SKM-1 (cell line): Measurements from ENCODE around the gene UPK1A.

ENCODE experiments used
- DNase-seq: peaks from one replicate; lab custom pipeline; 2025; ENCODE audit not compliant: unreplicated experiment; lab: John Stamatoyannopoulos, UW

Gene UPK1A

DNA sequence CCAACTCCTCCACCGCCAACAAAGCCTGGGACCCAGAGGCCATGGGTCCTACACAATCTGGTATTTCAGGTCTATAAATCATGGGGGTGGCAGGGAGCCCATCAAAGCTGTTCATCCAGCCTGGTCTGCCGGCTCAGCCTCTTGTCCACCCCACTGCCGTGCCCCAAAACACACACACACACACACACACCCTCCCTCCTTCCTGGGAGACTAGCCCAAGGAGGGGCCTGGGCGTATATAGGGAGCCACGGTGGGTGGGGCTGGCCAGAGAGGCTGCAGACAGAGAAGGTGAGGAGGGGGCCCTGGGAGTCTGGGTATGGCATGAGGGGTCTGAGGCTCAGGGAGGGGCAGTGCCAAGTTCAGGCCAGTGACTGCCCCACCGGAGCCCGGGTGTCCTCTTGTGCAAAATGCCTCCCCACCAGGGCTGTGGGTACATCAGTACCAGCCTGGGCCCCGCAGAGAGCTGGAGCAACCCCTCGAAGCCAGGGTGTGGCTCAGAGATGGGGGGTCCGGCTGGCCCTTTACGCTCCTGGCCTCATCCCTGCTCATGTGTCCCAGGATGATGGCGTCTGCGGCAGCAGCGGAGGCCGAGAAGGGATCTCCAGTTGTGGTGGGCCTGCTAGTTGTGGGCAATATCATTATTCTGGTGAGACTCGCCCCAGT is at the start of gene UPK1A:
UPK1A (plus strand) TSS at position 267 of the 663 bp plus-strand sequence; CDS start at position 563, 296 bp downstream.
- no peak for DNase-seq

DNA sequence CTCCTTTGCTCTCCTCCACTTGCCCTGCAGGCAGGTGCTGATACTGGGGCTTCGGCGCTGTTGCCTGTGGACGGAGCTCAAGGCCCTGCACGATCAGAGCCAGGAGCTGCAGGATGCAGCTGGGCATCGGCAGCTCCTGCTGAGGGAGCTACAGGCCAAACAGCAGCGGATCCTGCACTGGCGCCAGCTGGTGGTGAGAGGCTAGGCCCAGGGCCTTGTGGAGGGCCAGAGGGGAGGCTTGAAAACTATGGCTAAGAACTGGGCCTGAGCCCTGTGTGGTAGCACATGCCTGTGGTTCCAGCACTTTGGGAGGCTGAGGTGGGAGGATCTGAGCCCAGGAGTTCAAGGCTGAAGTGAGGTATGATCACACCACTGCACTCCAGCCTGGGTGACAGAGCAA is 47.5 kb upstream of the UPK1A start:
- no peak for DNase-seq

DNA sequence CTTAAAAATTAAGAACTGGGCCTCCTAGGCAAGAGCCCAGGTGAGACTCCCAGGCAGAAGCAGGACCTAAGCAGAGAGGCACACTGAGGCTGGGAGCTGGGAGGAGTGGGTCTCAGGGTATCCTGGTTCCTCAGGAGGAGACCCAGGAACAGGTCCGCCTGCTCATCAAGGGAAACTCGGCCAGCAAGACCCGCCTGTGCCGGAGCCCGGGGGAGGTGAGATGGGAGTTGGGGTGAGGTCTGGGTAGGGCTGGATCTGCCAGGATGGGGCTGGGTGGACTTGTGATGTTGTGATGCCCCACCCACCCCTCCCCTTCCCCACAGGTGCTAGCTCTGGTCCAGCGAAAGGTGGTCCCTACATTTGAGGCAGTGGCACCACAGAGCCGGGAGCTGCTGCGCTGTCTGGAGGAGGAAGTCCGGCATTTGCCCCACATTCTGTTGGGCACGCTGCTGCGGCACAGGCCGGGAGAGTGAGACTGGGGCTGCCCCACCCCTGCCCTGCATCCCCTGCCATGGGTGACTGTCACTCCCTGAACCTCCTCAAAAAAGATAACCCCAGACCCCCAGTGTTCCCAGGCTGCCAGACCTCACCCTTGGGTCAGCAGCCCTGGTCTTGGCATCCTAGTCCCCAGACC is 46.9 kb upstream of the UPK1A start:
- no peak for DNase-seq

DNA sequence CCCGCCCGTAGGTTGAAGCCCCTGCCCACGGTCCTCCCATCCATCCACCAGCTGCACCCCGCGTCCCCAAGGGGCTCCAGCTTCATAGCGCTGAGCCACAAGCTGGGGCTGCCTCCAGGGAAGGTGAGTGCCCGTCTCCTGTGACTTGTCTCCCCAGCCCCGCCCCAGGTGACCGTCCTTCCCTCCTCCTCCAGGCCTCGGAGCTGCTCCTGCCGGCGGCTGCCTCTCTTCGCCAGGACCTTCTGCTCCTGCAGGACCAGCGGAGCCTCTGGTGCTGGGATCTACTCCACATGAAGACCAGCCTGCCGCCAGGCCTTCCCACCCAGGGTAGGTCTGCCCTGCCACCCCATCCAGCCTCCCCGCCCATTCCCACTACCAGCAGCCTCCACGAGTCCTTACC is 46.3 kb upstream of the UPK1A start:
- DNase-seq, result no peak

DNA sequence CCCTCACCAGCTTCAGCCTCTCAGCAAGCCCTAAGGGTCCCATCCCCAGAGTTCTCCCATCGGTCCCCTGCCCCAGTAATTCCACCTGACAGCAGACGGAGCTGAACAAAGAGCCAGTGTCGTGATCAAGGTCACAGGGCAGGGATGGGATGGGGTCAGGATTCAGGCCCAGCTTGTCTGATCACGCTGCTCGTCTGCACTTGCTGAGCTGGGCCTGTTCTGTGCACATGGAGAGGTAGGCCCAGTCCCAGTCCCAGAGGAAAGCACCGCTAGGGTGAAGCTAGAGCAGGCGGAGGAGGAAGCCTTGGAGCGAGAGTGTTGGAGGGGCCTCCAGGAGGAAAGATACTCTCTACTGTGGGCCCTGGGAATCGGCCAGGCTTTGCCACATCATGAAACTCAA is 44.6 kb upstream of the UPK1A start:
- DNase-seq, result no peak

DNA sequence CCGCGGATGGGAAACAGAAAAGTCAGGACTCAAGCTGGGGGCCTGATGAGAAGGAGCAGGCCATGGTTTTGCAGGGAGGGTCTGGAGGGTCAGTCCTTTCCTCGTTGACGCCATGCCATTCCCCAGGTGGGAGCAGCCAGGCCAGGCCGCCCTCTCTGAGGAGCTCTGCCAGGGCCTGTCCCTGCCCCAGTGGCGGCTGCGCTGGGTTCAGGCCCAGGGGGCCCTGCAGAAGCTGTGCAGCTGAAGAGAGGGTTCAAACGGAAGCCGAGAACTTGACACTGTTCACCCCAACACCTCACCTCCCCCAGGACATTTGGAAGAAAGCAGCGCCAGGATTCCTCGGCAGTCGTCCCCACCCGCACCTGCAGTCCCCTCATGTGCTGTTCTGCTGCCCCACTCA is 43.6 kb upstream of the UPK1A start:
- DNase-seq, result no peak

DNA sequence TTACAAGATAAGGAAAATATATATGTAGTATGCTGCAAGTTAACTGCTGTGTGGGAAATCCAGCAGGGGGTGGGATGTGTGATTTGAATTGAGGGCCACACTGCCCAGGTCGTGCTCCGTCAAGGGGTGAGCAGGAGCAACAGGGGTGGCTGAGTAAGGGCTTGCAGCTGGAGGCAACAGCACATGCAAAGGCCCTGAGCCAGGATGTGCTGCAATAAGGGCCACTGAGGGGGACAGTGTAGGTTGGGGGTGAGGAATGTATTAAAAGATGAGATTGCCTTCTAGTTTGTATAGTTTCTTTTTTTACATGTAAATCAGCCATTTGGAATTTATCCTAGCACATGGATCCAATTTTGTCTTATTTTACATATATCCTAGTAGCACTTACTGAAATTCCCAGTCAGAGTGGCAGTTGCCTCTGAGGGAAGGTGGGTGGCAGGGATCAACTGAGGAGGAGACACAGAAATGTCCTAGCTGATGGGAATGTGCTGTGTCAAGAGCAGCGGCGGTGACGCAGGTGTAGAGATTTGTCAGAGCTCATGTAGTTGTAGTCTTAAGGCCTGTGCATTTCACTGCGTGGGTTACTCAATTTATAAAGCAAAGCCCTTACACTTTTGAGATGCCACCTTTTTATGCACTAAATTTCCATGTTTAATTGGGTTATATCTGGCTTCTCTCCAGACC is 42.8 kb upstream of the UPK1A start:
- no peak for DNase-seq

DNA sequence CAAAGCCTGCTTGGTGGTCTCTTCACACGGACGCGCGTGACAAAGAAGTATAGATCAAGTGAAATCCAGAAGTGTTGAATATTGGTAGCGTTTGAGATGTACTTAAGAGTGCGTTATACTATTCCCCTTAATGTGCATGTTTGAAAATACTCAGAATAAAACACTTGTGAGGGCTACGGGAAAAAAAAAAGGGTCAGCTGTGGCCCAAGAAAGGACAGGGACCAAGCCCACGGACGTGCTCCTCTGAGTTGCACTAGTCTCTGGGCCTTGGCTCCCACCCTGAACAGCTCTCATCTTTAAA is 38.1 kb upstream of the UPK1A start:
- DNase-seq, result no peak

DNA sequence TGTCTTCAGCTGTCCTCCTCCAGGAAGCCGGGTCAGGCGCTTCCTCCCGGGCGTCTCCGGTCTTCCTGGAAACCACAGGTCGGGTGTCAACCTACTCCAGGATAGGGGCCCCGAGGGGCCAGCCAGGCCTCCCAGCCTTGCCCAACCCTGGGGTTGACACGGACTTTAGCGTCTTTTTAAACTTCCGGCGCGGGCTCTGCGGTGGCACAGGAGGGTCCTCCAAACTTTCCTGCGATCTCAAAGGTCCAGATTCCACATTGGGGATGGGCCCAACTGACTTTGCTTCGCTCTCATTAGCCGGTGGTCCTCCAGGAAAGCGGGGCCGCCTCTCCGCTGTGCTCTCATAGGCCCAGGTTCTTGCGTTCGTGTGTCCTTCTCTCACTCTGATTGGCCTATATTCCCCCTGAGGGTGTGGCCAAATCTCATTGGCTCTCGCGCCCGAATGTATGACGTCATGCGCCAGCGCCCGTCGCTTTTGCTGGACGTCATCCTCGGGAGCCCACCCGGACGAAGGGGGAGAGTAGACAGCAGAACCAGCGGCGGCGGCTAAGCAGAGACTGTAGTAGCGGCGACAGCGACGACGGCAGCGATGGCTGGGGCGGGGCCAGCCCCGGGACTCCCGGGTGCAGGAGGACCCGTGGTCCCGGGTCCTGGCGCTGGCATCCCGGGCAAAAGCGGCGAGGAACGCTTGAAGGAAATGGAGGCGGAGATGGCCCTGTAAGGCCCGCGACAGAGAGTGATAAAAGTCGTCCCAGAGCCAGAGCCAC is 37.6 kb upstream of the UPK1A start, which contains the start of gene RBM42:
RBM42 (plus strand) TSS at position 472 of the 767 bp plus-strand sequence; CDS start at position 590, 118 bp downstream.
- DNase-seq, result peak; percentile 96

DNA sequence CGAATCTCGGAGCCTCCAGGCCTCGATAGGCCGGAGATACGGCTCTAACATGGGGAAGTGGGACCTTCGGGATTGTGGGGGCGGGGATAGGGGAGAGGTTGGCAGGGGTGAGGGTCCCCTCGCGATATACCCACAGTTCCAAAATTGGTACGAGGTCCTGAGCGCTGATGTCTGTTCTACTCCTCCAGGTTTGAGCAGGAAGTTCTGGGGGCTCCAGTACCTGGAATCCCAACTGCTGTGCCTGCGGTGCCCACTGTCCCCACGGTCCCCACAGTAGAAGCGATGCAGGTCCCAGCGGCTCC is 37.0 kb upstream of the UPK1A start:
- DNase-seq, result no peak

DNA sequence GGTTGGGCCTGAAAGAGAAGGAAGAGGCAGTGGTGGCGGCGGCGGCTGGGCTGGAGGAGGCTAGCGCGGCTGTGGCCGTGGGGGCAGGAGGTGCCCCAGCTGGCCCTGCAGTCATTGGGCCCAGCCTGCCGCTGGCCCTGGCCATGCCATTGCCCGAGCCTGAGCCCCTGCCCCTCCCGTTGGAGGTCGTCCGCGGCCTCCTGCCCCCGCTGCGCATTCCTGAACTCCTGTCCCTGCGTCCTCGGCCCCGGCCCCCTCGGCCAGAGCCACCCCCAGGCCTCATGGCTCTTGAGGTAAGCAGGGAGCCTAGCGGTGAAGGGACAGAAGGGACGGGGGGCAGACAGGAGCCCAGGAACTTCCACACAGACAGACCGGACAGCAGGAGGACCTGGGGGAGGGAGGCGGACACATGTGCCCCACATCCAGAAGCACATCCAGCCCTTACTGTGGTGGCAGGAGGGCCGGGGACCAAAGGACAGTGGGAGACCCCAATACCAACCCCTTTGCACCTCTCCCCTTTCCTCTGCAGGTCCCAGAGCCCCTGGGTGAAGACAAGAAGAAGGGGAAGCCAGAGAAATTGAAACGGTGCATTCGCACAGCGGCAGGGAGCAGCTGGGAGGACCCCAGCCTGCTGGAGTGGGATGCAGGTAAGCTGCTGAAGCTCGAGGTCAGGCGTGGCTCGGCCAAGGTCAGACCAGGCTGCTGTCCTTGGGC is 32.4 kb upstream of the UPK1A start:
- no peak for DNase-seq

DNA sequence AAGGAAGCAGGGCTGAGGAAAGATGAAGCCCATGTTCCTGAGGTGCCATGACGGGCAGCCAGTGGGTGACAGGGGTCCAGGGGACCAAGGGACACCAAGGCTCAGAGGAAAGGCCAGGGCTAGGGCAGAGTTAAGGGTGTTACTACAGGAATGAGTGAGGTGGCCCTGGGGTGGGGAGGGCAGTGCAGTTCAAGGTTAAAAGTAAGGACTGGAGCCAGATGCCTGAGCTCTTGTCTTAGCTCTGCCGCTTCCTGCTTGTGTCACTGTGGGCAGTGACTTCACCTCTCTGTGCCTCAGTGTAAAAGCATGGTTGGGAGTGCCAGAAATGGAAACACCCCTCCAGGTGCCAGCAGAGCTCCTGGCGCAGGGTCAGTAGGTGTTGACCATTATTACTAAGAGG is 29.7 kb upstream of the UPK1A start:
- DNase-seq, result no peak

DNA sequence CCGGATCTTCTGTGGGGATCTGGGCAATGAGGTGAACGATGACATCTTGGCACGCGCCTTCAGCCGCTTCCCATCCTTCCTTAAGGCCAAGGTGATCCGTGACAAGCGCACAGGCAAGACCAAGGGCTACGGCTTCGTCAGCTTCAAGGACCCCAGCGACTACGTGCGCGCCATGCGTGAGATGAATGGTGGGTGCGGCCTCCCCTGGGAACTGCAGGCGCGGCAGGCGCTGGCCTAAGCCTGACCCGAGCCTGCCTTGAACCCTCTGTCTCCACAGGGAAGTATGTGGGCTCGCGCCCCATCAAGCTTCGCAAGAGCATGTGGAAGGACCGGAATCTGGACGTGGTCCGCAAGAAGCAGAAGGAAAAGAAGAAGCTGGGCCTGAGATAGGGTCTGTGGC is 29.2 kb upstream of the UPK1A start:
- no peak for DNase-seq

DNA sequence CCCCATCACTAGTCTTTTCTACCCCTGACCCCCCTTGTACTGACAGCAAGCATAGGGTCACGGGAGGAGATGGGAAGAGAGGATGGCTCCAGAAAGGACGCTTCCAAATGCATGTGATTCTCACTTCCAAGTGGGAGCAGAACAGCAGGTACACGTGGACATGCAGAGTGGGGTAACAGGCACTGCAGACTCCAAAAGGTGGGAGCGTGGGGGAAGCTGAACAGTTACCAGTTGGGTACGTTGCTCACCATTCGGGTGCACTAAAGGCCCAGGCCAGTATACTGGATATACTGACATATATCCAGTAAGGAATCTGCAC is 27.0 kb upstream of the UPK1A start:
- DNase-seq, result no peak

DNA sequence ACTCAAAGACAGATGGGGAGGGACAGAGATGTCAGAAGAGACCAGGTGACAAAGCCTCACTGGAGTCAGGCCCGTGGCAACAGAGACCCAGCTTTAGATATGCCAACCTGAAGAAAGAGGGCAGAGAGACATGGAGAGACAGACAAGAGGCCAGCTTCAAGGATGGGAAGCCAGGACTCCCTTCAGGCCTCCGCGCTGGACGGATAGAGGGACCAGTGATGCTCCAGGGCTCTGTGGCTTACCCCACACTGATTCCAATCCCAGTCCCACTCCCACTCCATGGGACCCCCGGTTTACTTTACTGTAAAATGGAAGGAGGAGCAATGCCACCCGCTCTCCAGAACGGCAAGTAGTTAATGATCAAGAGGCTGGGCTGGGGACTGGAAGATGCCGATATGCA is 26.5 kb upstream of the UPK1A start:
- no peak for DNase-seq

DNA sequence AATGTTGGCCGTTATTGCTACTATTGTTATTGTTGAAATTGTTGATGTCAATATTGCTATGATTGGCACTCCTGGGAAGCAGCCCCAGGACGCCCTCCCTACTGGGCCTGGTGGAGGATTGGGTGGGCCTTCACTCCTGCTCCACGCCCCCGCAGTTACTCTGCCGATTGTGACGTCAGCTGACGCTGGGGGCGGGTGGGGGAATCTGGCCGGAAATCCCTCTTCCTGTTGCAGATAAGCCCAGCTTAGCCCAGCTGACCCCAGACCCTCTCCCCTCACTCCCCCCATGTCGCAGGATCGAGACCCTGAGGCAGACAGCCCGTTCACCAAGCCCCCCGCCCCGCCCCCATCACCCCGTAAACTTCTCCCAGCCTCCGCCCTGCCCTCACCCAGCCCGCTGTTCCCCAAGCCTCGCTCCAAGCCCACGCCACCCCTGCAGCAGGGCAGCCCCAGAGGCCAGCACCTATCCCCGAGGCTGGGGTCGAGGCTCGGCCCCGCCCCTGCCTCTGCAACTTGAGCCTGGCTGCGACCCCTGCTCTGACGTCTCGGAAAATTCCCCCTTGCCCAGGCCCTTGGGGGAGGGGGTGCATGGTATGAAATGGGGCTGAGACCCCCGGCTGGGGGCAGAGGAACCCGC is 24.7 kb upstream of the UPK1A start, which contains the start of gene ETV2:
ETV2 (plus strand) TSS at position 231 of the 637 bp plus-strand sequence. CDS start 716 bp downstream, outside the sequence.
- DNase-seq, result no peak

DNA sequence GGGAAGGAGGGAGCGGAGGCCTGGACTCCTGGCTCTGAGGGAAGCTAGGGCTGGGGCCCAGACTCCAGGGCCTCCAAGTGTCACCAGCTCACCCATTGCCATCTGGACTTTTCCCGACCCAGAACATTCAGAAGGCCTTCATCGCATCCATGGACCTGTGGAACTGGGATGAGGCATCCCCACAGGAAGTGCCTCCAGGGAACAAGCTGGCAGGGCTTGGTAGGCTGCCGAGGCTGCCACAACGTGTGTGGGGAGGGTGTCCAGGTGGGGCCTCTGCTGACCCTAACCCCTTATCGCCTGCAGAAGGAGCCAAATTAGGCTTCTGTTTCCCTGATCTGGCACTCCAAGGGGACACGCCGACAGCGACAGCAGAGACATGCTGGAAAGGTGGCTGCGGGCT is 24.0 kb upstream of the UPK1A start:
- DNase-seq, result no peak

DNA sequence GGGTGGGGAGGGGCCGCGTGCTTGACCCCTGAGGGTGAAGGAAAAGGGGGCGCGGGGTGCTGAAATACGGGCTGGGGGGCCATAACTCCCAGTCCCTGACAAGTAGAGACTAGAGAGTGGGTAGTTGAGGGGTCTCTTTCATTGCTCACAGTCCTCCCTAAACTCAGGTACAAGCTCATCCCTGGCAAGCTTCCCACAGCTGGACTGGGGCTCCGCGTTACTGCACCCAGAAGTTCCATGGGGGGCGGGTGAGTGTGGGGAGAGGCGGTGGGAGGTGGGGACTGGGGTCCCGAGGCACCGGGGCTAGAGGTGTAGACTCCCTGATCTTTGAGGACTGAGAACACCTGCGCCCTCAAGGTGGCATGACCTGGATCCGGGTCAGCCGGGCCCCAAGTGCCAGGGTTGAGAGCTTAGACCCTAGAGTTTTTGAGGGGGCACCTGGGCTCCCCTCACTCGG is 23.5 kb upstream of the UPK1A start:
- no peak for DNase-seq

DNA sequence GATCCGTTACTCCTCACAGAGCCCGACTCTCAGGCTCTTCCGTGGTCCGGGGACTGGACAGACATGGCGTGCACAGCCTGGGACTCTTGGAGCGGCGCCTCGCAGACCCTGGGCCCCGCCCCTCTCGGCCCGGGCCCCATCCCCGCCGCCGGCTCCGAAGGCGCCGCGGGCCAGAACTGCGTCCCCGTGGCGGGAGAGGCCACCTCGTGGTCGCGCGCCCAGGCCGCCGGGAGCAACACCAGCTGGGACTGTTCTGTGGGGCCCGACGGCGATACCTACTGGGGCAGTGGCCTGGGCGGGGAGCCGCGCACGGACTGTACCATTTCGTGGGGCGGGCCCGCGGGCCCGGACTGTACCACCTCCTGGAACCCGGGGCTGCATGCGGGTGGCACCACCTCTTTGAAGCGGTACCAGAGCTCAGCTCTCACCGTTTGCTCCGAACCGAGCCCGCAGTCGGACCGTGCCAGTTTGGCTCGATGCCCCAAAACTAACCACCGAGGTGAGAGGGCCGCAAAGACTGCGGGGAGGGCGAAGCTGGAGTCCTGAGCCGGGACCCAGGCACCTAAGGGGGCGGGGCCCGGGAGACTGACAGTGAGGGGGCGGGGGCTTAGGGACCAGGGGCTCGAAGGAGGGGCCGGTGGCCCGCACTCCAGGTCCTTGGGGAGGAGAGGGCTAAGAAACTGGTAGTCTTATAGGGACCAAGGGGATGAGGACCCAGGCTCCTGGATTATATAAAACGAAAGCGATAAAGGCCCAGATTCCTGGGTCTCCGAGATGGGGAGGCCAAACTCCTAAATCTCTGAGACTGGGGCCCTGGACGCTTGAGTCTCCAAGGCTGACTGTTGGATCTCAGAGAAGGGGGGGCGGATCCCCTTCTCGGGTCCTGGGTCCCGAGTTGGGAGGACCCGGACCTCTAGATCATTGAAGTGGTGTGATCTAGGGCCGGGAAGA is 22.8 kb upstream of the UPK1A start:
- peak; percentile 76 for DNase-seq
